ENCODE measurements around the gene FKBP9. TPM values are rescaled to one million over a fixed set of nuclear protein-coding genes. Genes with fewer than 3 reads are reported as not detected.

FKBP9 gene
- polyA plus RNA-seq, 1 donor from 2014 or later, result 2.8 TPM

DNA sequence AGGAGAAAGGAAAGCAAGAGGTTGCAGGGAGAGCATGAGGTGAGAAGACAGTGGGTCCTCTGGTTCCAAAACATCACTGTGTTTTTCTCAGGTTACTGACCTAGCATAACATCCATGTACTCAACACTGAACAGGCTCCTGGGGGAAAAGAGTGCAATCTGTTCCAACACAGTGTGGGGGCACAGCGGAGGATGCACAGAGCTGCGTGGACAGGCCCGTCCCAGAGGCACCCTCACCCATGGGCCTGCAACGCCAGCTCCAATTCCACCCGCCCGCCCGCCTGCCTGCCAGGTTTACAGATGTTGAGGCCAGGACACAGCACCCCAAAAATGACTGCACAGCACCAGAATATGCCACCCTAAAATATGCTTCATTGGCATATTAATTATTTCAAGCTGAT is 26.9 kb upstream of the FKBP9 start:
- H3K4me3 ChIP-seq (ENCODE audit: low read length), result no peak overlapping the region
- no peaks in the 10 kb centered on the region for H3K9me3 ChIP-seq (ENCODE audit: low read length)
- H4K20me1 ChIP-seq (ENCODE audit: insufficient read depth), result no peaks in the 10 kb centered on the region
- no peak overlapping the region for H3K27ac ChIP-seq (ENCODE audit: low read length)
- no peak overlapping the region for H3K4me2 ChIP-seq (ENCODE audit: low read length)
- no peaks in the 10 kb centered on the region for H3K9me2 ChIP-seq (ENCODE audit: insufficient read depth, low read length)
- H2AFZ ChIP-seq (ENCODE audit: low read depth, low read length), result no peak overlapping the region
- no peaks in the 10 kb centered on the region for H3F3A ChIP-seq (ENCODE audit: insufficient read depth, low read length, poor library complexity, severe bottlenecking)
- peaks cover 7% of the 10 kb centered on the region for H3K36me3 ChIP-seq (ENCODE audit: insufficient read depth, low read length)
- TF ChIP-seq SMC3 (conservative IDR thresholded peaks at IDR 0.05; ENCODE audit: poor library complexity), result no peak
- TF ChIP-seq, protein P1, sequence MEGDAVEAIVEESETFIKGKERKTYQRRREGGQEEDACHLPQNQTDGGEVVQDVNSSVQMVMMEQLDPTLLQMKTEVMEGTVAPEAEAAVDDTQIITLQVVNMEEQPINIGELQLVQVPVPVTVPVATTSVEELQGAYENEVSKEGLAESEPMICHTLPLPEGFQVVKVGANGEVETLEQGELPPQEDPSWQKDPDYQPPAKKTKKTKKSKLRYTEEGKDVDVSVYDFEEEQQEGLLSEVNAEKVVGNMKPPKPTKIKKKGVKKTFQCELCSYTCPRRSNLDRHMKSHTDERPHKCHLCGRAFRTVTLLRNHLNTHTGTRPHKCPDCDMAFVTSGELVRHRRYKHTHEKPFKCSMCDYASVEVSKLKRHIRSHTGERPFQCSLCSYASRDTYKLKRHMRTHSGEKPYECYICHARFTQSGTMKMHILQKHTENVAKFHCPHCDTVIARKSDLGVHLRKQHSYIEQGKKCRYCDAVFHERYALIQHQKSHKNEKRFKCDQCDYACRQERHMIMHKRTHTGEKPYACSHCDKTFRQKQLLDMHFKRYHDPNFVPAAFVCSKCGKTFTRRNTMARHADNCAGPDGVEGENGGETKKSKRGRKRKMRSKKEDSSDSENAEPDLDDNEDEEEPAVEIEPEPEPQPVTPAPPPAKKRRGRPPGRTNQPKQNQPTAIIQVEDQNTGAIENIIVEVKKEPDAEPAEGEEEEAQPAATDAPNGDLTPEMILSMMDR (IDR thresholded peaks at IDR 0.05; ENCODE audit: poor library complexity, severe bottlenecking), result no peak
- no peak for TF ChIP-seq TAF1 (IDR thresholded peaks at IDR 0.05; ENCODE audit: low read depth)
- no peak for TF ChIP-seq EZH2 (IDR thresholded peaks at IDR 0.05; ENCODE audit: borderline replicate concordance, insufficient read depth, low read length, poor library complexity, severe bottlenecking)
- TF ChIP-seq MXI1 (conservative IDR thresholded peaks at IDR 0.05; ENCODE audit: poor library complexity, severe bottlenecking), result no peak
- TF ChIP-seq, protein P2, sequence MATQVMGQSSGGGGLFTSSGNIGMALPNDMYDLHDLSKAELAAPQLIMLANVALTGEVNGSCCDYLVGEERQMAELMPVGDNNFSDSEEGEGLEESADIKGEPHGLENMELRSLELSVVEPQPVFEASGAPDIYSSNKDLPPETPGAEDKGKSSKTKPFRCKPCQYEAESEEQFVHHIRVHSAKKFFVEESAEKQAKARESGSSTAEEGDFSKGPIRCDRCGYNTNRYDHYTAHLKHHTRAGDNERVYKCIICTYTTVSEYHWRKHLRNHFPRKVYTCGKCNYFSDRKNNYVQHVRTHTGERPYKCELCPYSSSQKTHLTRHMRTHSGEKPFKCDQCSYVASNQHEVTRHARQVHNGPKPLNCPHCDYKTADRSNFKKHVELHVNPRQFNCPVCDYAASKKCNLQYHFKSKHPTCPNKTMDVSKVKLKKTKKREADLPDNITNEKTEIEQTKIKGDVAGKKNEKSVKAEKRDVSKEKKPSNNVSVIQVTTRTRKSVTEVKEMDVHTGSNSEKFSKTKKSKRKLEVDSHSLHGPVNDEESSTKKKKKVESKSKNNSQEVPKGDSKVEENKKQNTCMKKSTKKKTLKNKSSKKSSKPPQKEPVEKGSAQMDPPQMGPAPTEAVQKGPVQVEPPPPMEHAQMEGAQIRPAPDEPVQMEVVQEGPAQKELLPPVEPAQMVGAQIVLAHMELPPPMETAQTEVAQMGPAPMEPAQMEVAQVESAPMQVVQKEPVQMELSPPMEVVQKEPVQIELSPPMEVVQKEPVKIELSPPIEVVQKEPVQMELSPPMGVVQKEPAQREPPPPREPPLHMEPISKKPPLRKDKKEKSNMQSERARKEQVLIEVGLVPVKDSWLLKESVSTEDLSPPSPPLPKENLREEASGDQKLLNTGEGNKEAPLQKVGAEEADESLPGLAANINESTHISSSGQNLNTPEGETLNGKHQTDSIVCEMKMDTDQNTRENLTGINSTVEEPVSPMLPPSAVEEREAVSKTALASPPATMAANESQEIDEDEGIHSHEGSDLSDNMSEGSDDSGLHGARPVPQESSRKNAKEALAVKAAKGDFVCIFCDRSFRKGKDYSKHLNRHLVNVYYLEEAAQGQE (IDR thresholded peaks at IDR 0.05; ENCODE audit: borderline replicate concordance), result no peak
- TF ChIP-seq POLR2AphosphoS5 (IDR thresholded peaks at IDR 0.05), result no peak
- no peak for TF ChIP-seq RAD21 (conservative IDR thresholded peaks at IDR 0.05)
- no peak for TF ChIP-seq EP300 (conservative IDR thresholded peaks at IDR 0.05; ENCODE audit: poor library complexity, severe bottlenecking)
- no peaks in the 10 kb centered on the region for H3K79me2 ChIP-seq (replicated peaks; ENCODE audit: insufficient read depth, low read length)
- no peaks in the 10 kb centered on the region for H3K27me3 ChIP-seq (ENCODE audit: insufficient read depth, low read depth, low read length)
- H3K9ac ChIP-seq (ENCODE audit: low read length), result no peak overlapping the region

DNA sequence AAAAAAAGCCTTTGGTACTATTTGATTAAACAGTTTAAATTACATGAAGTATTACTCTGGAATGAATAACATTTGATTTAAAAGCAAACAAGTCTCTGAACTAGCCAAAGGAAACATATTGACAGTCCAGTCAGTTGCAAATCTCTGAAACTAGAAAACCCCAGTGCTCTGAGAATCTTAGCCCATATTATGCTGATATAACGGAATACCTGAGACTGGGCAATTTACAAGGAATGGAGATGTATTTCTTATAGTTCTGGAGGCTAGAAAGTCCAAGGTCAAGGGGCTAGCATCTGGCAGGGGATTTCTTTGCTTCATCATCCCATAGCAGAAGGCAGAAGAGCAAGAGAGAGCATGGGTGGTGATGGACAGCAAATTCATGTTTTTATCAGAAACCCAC is 21.7 kb upstream of the FKBP9 start:
- H3K79me2 ChIP-seq (replicated peaks; ENCODE audit: insufficient read depth, low read length), result peaks cover 10% of the 10 kb centered on the region
- no peaks in the 10 kb centered on the region for H3K9me2 ChIP-seq (ENCODE audit: insufficient read depth, low read length)
- no peak overlapping the region for H3K4me3 ChIP-seq (ENCODE audit: low read length)
- no peaks in the 10 kb centered on the region for H3F3A ChIP-seq (ENCODE audit: insufficient read depth, low read length, poor library complexity, severe bottlenecking)
- H3K4me2 ChIP-seq (ENCODE audit: low read length), result no peak overlapping the region
- H3K27ac ChIP-seq (ENCODE audit: low read length), result no peak overlapping the region
- H2AFZ ChIP-seq (ENCODE audit: low read depth, low read length), result no peak overlapping the region
- H3K9ac ChIP-seq (ENCODE audit: low read length), result no peak overlapping the region
- no peaks in the 10 kb centered on the region for H3K27me3 ChIP-seq (ENCODE audit: insufficient read depth, low read depth, low read length)
- TF ChIP-seq RAD21 (conservative IDR thresholded peaks at IDR 0.05) (no peak), EP300 (conservative IDR thresholded peaks at IDR 0.05; ENCODE audit: poor library complexity, severe bottlenecking) (no peak), TAF1 (IDR thresholded peaks at IDR 0.05; ENCODE audit: low read depth) (no peak), MXI1 (conservative IDR thresholded peaks at IDR 0.05; ENCODE audit: poor library complexity, severe bottlenecking) (no peak), EZH2 (IDR thresholded peaks at IDR 0.05; ENCODE audit: borderline replicate concordance, insufficient read depth, low read length, poor library complexity, severe bottlenecking) (no peak), SMC3 (conservative IDR thresholded peaks at IDR 0.05; ENCODE audit: poor library complexity) (no peak), POLR2AphosphoS5 (IDR thresholded peaks at IDR 0.05) (no peak)
- TF ChIP-seq, protein P1 (IDR thresholded peaks at IDR 0.05; ENCODE audit: poor library complexity, severe bottlenecking), result no peak
- TF ChIP-seq, protein P2 (IDR thresholded peaks at IDR 0.05; ENCODE audit: borderline replicate concordance), result no peak
- no peaks in the 10 kb centered on the region for H3K36me3 ChIP-seq (ENCODE audit: insufficient read depth, low read length)
- no peaks in the 10 kb centered on the region for H3K9me3 ChIP-seq (ENCODE audit: low read length)
- H4K20me1 ChIP-seq (ENCODE audit: insufficient read depth), result no peaks in the 10 kb centered on the region

Data from neural cell (in vitro differentiated cells).